Natural killer cell (primary cell): ENCODE measurements around the gene PRG2. TPM values are rescaled to one million over a fixed set of nuclear protein-coding genes. Genes with fewer than 3 reads are reported as not detected.

ENCODE experiments used
- ATAC-seq, 3 donors: fragments of 150-1000 bp in 2 of 3; fragments of 200-7000 bp in 1 of 3; cut with Tn5 transposase; 1 replicate in 1 of 3; 2 replicates in 2 of 3; pipeline ENCODE4 v1.10.0; 2021; ENCODE audit warnings: mild to moderate bottlenecking in 2 of 3, moderate library complexity in 2 of 3
- DNase-seq, 2 donors: peaks; one replicate each; pipeline versions ENCODE4 v3.0.0 to v3.0.0-alpha.2; 2013 to 2021; ENCODE audit warnings: mixed read lengths in 1 of 2
- H3K27ac ChIP-seq: one replicate; pipeline ENCODE4 v1.5.1; 2013; ENCODE audit warnings: mild to moderate bottlenecking, low read length
- H3K27me3 ChIP-seq: one replicate; pipeline ENCODE4 v1.6.1; 2013; ENCODE audit warnings: low read length; ENCODE audit not compliant: control insufficient read depth, insufficient read depth
- H3K36me3 ChIP-seq: one replicate; pipeline ENCODE4 v1.6.1; 2013; ENCODE audit warnings: low read length; ENCODE audit not compliant: control insufficient read depth, insufficient read depth
- H3K4me1 ChIP-seq: one replicate; pipeline ENCODE4 v1.6.1; 2013; ENCODE audit warnings: low read length; ENCODE audit not compliant: control insufficient read depth, insufficient read depth
- H3K4me3 ChIP-seq: one replicate; pipeline ENCODE4 v1.5.1; 2013; ENCODE audit warnings: low read length
- H3K9me3 ChIP-seq: one replicate; pipeline ENCODE4 v1.6.1; 2013; ENCODE audit warnings: low read length; ENCODE audit not compliant: control insufficient read depth, insufficient read depth
- H3K27ac Mint-ChIP-seq, 2 donors: one replicate each; pipeline ENCODE4 v1.8.0; 2022; ENCODE audit warnings: mild to moderate bottlenecking in 2 of 2, mixed read lengths in 2 of 2, moderate library complexity in 1 of 2
- H3K27me3 Mint-ChIP-seq, 2 donors: one replicate each; pipeline ENCODE4 v1.8.0; 2022; ENCODE audit warnings: low read depth in 2 of 2, mixed read lengths in 2 of 2
- H3K36me3 Mint-ChIP-seq: one replicate; pipeline ENCODE4 v1.8.0; 2022; ENCODE audit warnings: mixed read lengths
- H3K4me1 Mint-ChIP-seq, 2 donors: one replicate each; pipeline ENCODE4 v1.8.0; 2022; ENCODE audit warnings: mixed read lengths in 2 of 2
- H3K4me3 Mint-ChIP-seq: one replicate; pipeline ENCODE4 v1.8.0; 2022; ENCODE audit warnings: mild to moderate bottlenecking, moderate library complexity, mixed read lengths
- H3K9me3 Mint-ChIP-seq, 2 donors: one replicate each; pipeline ENCODE4 v1.8.0; 2022; ENCODE audit warnings: mixed read lengths in 2 of 2
- CTCF ChIP-seq: fragments of 200-600 bp; IDR thresholded peaks from one replicate; pipeline ENCODE4 v1.8.0; 2022; ENCODE audit warnings: antibody characterized with exemption
- WGBS: methylation state at CpG from one replicate; pipeline ENCODE4 v1.1.7; 2013; ENCODE audit warnings: missing lambda C conversion rate; ENCODE audit not compliant: insufficient coverage; 5-methylcytosine and 5-hydroxymethylcytosine counted together
- intact Hi-C: fragments of 100-400 bp; cut with micrococcal nuclease; formaldehyde crosslinking; loops from one replicate; pipeline ENCODE4 v1.14.2; 2022
- total RNA-seq, 4 donors: library from RNA; stranded (reverse); fragments of 120-200 nt in 1 of 4; gene quantifications; one replicate each; pipeline versions ENCODE4 v1.2.3 to v1.2.4, GENCODE V29; 2013 to 2022

The PRG2 gene
- total RNA-seq, 3 donors from 2014 or later (not counting 1 experiment from before 2014, with no cell fraction given), result 1.2 to 2.4 TPM; not detected in 1

GRCh38 chr11:57422669-57423068 is 32.2 kb upstream of the PRG2 start:
- peaks cover 54 to 65% of the 10 kb centered on the region in 2 donors for H3K4me1 Mint-ChIP-seq
- no peaks in the 10 kb centered on the region for H3K36me3 Mint-ChIP-seq
- DNase-seq, result no peak
- Histone ChIP-seq H3K36me3 (peaks cover 4% of the 10 kb centered on the region), H3K4me3 (no peak overlapping the region), H3K4me1 (peaks cover 60% of the 10 kb centered on the region), H3K9me3 (no peaks in the 10 kb centered on the region), H3K27ac (no peak overlapping the region), H3K27me3 (no peaks in the 10 kb centered on the region)
- peak overlapping the region; percentile 78 for H3K4me3 Mint-ChIP-seq
- ATAC-seq, result no peak
- TF ChIP-seq CTCF, result no peak
- peaks cover 0 to 7% of the 10 kb centered on the region in 2 donors for H3K27me3 Mint-ChIP-seq
- intact Hi-C loops, result no loop called here
- H3K9me3 Mint-ChIP-seq, result no peaks in the 10 kb centered on the region
- H3K27ac Mint-ChIP-seq, result peak overlapping the region; percentile 80 to 90
- WGBS, result 89% methylated on average over 2 of the region's 4 CpGs

GRCh38 chr11:57421805-57422204 is 31.4 kb upstream of the PRG2 start:
- Histone ChIP-seq H3K4me3 (no peak overlapping the region), H3K4me1 (peaks cover 53% of the 10 kb centered on the region), H3K27ac (no peak overlapping the region), H3K36me3 (peaks cover 13% of the 10 kb centered on the region), H3K9me3 (no peaks in the 10 kb centered on the region), H3K27me3 (no peaks in the 10 kb centered on the region)
- intact Hi-C loops, result no loop called here
- Mint-ChIP-seq H3K36me3 (no peaks in the 10 kb centered on the region), H3K27me3 (peaks cover 0 to 7% of the 10 kb centered on the region in 2 donors), H3K9me3 (no peaks in the 10 kb centered on the region), H3K4me1 (peaks cover 48 to 59% of the 10 kb centered on the region in 2 donors), H3K27ac (peak overlapping the region; percentile 80 to 90), H3K4me3 (peak overlapping the region; percentile 78)
- ATAC-seq, result peak; percentile 38 to 62 (median 57)
- no peak for TF ChIP-seq CTCF
- DNase-seq, result peak in 1 of 2 donors; percentile 19

- peak overlapping the region in 1 of 2 donors; percentile 90 for H3K27ac Mint-ChIP-seq
- Histone ChIP-seq H3K4me3 (no peak overlapping the region), H3K27me3 (no peaks in the 10 kb centered on the region), H3K27ac (no peak overlapping the region), H3K9me3 (no peaks in the 10 kb centered on the region), H3K36me3 (peaks cover 19% of the 10 kb centered on the region), H3K4me1 (peaks cover 45% of the 10 kb centered on the region)
- DNase-seq (no peak), ATAC-seq (no peak)
- no peaks in the 10 kb centered on the region for H3K9me3 Mint-ChIP-seq
- TF ChIP-seq CTCF, result no peak
- no peaks in the 10 kb centered on the region for H3K36me3 Mint-ChIP-seq
- H3K27me3 Mint-ChIP-seq, result peaks cover 0 to 7% of the 10 kb centered on the region in 2 donors
- 93% methylated on average over 4 of the region's 4 CpGs for WGBS
- peaks cover 40 to 51% of the 10 kb centered on the region in 2 donors for H3K4me1 Mint-ChIP-seq
- no peak overlapping the region for H3K4me3 Mint-ChIP-seq
- intact Hi-C loops, result no loop called here
Measured at GRCh38 chr11:57421066-57421465, 30.6 kb upstream of the PRG2 start.

GRCh38 chr11:57419146-57419545 is 28.7 kb upstream of the PRG2 start:
- intact Hi-C loops, result no loop called here
- no peak overlapping the region for H3K4me3 ChIP-seq
- H3K9me3 ChIP-seq, result no peaks in the 10 kb centered on the region
- H3K9me3 Mint-ChIP-seq, result no peaks in the 10 kb centered on the region
- TF ChIP-seq CTCF, result no peak
- no peak overlapping the region for H3K27ac Mint-ChIP-seq
- peaks cover 0 to 7% of the 10 kb centered on the region in 2 donors for H3K27me3 Mint-ChIP-seq
- H3K4me1 ChIP-seq, result peaks cover 26% of the 10 kb centered on the region
- H3K36me3 Mint-ChIP-seq, result no peaks in the 10 kb centered on the region
- H3K4me1 Mint-ChIP-seq, result peaks cover 25 to 33% of the 10 kb centered on the region in 2 donors
- peaks cover 30% of the 10 kb centered on the region for H3K36me3 ChIP-seq
- DNase-seq (no peak), ATAC-seq (no peak)
- no peak overlapping the region for H3K4me3 Mint-ChIP-seq
- H3K27me3 ChIP-seq, result no peaks in the 10 kb centered on the region
- WGBS, result 90% methylated on average over 3 of the region's 3 CpGs
- H3K27ac ChIP-seq, result no peak overlapping the region
